Mesenchymal stem cell (in vitro differentiated cells and primary cell): ENCODE results near the gene ABCB10.
A peak's percentile ranks its signal among the peaks of the same experiment; 100 is the strongest.

Experiments
- DNase-seq: peaks from one replicate; pipeline ENCODE4 v3.0.0-alpha.2; 2013
- H2AFZ ChIP-seq: one replicate; pipeline ENCODE4 v1.6.1; 2013; ENCODE audit warnings: low read depth, mild to moderate bottlenecking, control low read depth, inconsistent platforms, low read length, moderate library complexity
- H2AK5ac ChIP-seq: 2 replicates; pipeline ENCODE4 v1.6.1; 2013; ENCODE audit warnings: low read length, moderate library complexity, mild to moderate bottlenecking, inconsistent platforms; ENCODE audit not compliant: severe bottlenecking
- H2BK120ac ChIP-seq: one replicate; pipeline ENCODE4 v1.6.1; 2013; ENCODE audit warnings: low read depth, mild to moderate bottlenecking, inconsistent platforms, low read length, moderate library complexity
- H2BK12ac ChIP-seq, 2 experiments: one replicate each; pipeline ENCODE4 v1.6.1; 2013; ENCODE audit warnings: inconsistent platforms in 2 of 2, low read length in 2 of 2, mild to moderate bottlenecking in 2 of 2, moderate library complexity in 2 of 2, control low read depth in 1 of 2
- H2BK15ac ChIP-seq: one replicate; pipeline ENCODE4 v1.6.1; 2013; ENCODE audit warnings: mild to moderate bottlenecking, low read depth, inconsistent platforms; ENCODE audit not compliant: poor library complexity, severe bottlenecking
- H2BK5ac ChIP-seq: 2 replicates; pipeline ENCODE4 v1.6.1; 2013; ENCODE audit warnings: low read depth, mild to moderate bottlenecking, low read length, control low read depth, inconsistent platforms; ENCODE audit not compliant: poor library complexity, severe bottlenecking
- H3K14ac ChIP-seq, 2 experiments: one replicate each; pipeline ENCODE4 v1.6.1; 2013; ENCODE audit warnings: inconsistent platforms in 2 of 2, low read length in 2 of 2, control low read depth in 1 of 2, mild to moderate bottlenecking in 1 of 2, moderate library complexity in 1 of 2
- H3K18ac ChIP-seq, 2 experiments: one replicate each; pipeline ENCODE4 v1.6.1; 2013; ENCODE audit warnings: inconsistent platforms in 2 of 2, low read length in 2 of 2, control low read depth in 1 of 2, low read depth in 1 of 2, mild to moderate bottlenecking in 1 of 2
- H3K23ac ChIP-seq, 2 experiments: one replicate each; pipeline ENCODE4 v1.6.1; 2013; ENCODE audit warnings: inconsistent platforms in 2 of 2, low read length in 2 of 2, mild to moderate bottlenecking in 2 of 2, moderate library complexity in 2 of 2, control low read depth in 1 of 2
- H3K27ac ChIP-seq: 2 replicates; pipeline ENCODE4 v1.5.1; 2013; ENCODE audit warnings: mild to moderate bottlenecking, moderate library complexity, low read length, control low read depth, inconsistent platforms; ENCODE audit not compliant: poor library complexity, severe bottlenecking
- H3K27me3 ChIP-seq, 2 experiments: 2 replicates each; pipeline versions ENCODE4 v1.6.1 to v1.7.0; 2013; ENCODE audit warnings: low read length in 2 of 2, mild to moderate bottlenecking in 2 of 2, moderate library complexity in 2 of 2, control low read depth in 1 of 2, inconsistent platforms in 1 of 2; ENCODE audit not compliant: control insufficient read depth in 1 of 2, insufficient read depth in 1 of 2
- H3K36me3 ChIP-seq, 2 experiments: 2 replicates each; pipeline versions ENCODE4 v1.6.1 to v1.7.0; 2013; ENCODE audit warnings: low read length in 2 of 2, control low read depth in 1 of 2, inconsistent platforms in 1 of 2, low read depth in 1 of 2, mild to moderate bottlenecking in 1 of 2; ENCODE audit not compliant: insufficient read depth in 2 of 2, control insufficient read depth in 1 of 2
- H3K4ac ChIP-seq, 2 experiments: one replicate each; pipeline ENCODE4 v1.6.1; 2013; ENCODE audit warnings: inconsistent platforms in 2 of 2, low read length in 2 of 2, mild to moderate bottlenecking in 2 of 2, moderate library complexity in 2 of 2, control low read depth in 1 of 2, low read depth in 1 of 2
- H3K4me1 ChIP-seq: 2 replicates; pipeline ENCODE4 v1.6.1; 2013; ENCODE audit warnings: low read depth, low read length, control low read depth; ENCODE audit not compliant: control insufficient read depth, insufficient read depth
- H3K4me2 ChIP-seq: 2 replicates; pipeline ENCODE4 v1.6.1; 2013; ENCODE audit warnings: low read length, mild to moderate bottlenecking, inconsistent platforms; ENCODE audit not compliant: poor library complexity, severe bottlenecking
- H3K4me3 ChIP-seq, 2 experiments: 2 replicates each; pipeline versions ENCODE4 v1.5.1 to v1.7.0; 2013; ENCODE audit warnings: low read length in 2 of 2, mild to moderate bottlenecking in 2 of 2, control low read depth in 1 of 2, low read depth in 1 of 2; ENCODE audit not compliant: insufficient read depth in 1 of 2
- H3K79me1 ChIP-seq: replicated peaks from 2 replicates; pipeline ENCODE4 v1.6.1; 2013; ENCODE audit warnings: mild to moderate bottlenecking, control low read depth, low read length, inconsistent platforms; ENCODE audit not compliant: poor library complexity, severe bottlenecking
- H3K9ac ChIP-seq: 2 replicates; pipeline ENCODE4 v1.7.0; 2013; ENCODE audit warnings: mild to moderate bottlenecking, low read length, moderate library complexity
- H3K9me3 ChIP-seq: 2 replicates; pipeline ENCODE4 v1.7.0; 2013; ENCODE audit warnings: mild to moderate bottlenecking, low read length; ENCODE audit not compliant: control insufficient read depth
- H4K8ac ChIP-seq: one replicate; pipeline ENCODE4 v1.6.1; 2013; ENCODE audit warnings: inconsistent platforms, mild to moderate bottlenecking, low read length, moderate library complexity
- H4K91ac ChIP-seq: one replicate; pipeline ENCODE4 v1.6.1; 2013; ENCODE audit warnings: mild to moderate bottlenecking, low read length, inconsistent platforms
- WGBS: methylation state at CpG from one replicate; pipeline ENCODE4 v1.1.7; 2013; ENCODE audit warnings: mixed read lengths; 5-methylcytosine and 5-hydroxymethylcytosine counted together

ABCB10 gene

DNA sequence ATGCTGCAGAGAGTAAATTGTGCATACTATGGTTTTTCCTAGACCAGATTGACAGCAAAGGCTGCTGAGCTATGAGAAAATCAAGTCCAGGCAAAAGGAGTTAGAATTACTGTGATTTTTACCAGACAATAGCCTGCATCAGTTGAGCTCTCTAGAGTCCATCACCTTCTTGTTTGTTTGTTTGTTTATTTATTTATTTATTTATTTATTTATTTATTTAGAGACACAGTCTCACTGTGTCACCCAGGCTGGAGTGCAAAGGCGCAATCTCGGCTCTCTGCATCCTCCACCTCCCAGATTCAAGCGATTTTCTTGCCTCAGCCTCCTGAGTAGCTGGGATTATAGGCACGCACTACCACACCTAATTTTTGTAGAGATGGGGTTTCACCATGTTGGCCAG, 24.2 kb upstream of the ABCB10 start:
- Histone ChIP-seq H2BK12ac (no peak overlapping the region), H3K36me3 (peaks cover 0 to under 1% of the 10 kb centered on the region in 2 experiments), H3K9me3 (no peaks in the 10 kb centered on the region), H2AFZ (no peak overlapping the region), H3K9ac (no peak overlapping the region), H3K79me1 (no peaks in the 10 kb centered on the region), H3K27me3 (no peaks in the 10 kb centered on the region), H2BK120ac (no peak overlapping the region), H2BK5ac (no peak overlapping the region), H3K4me2 (no peak overlapping the region), H4K91ac (no peak overlapping the region), H3K18ac (no peak overlapping the region), H3K14ac (no peak overlapping the region), H3K4me3 (no peak overlapping the region), H2BK15ac (no peak overlapping the region), H2AK5ac (no peak overlapping the region), H3K4ac (no peak overlapping the region), H3K23ac (no peak overlapping the region), H3K4me1 (no peaks in the 10 kb centered on the region), H3K27ac (no peak overlapping the region), H4K8ac (no peak overlapping the region)
- WGBS: 100% methylated on average over 4 of the region's 4 CpGs
- DNase-seq: no peak

DNA sequence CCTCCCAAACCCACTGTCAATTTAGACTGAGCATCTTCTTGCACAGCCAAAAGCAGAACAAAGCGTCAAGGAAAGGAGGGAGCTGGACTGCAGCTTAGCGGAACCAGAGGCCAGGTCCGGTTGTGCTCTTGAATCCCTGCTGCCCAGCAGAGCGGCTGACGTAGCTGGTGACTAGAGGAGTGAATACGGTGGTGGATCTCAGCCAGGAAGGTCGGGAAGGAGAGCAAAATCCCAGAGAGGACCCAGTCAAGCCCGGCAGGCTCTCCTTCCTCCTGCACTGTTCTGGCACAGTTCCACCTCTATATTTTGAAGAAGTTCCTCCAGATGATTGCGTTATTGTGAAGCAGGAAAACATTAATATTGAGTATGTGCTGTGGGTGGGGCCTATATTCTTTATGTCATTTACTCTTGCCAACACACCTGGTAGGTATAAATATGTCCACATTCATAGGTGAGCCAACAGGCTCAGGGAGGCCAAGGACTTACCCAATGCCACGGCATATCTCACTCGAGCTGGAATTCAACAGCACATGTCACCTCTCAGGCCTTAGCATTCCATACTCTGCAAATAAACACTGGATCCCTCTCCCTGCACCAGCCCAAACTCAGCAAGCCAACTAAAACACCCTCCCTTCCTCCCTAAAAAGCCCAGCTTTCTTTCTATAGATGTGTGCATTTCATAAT, 23.6 kb upstream of the ABCB10 start:
- H3K27ac ChIP-seq: no peak overlapping the region

DNA sequence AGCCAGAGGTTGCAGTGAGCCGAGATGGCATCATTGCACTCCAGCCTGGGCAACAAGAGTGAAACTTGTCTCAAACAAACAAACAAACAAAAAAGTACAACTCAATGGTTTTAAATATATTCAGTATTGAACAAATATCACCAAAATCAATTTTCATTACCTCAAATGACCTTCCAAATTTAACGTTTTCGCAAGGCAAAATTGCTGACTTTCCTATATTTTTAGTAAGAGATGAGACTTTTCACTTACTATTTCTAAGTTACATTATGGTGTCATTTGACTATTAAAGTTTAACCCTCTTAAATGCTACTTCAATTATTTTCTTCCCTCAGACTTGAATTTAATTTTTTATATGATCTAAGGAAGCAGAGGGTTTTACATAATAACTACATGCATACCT, 23.0 kb upstream of the ABCB10 start:
- H3K79me1 ChIP-seq: no peaks in the 10 kb centered on the region
- H4K91ac ChIP-seq: no peak overlapping the region
- no peak overlapping the region for H2BK15ac ChIP-seq
- H3K4me2 ChIP-seq: no peak overlapping the region
- H3K14ac ChIP-seq: no peak overlapping the region
- H3K27me3 ChIP-seq: no peaks in the 10 kb centered on the region
- no peak overlapping the region for H2AK5ac ChIP-seq
- no peaks in the 10 kb centered on the region for H3K4me1 ChIP-seq
- H2BK12ac ChIP-seq: no peak overlapping the region
- no CpG with 5 or more reads among the region's 3 CpGs for WGBS
- no peak overlapping the region for H3K18ac ChIP-seq
- no peak overlapping the region for H2BK5ac ChIP-seq
- H3K4ac ChIP-seq: no peak overlapping the region
- no peak overlapping the region for H3K4me3 ChIP-seq
- no peaks in the 10 kb centered on the region for H3K9me3 ChIP-seq
- DNase-seq: no peak
- no peak overlapping the region for H3K23ac ChIP-seq
- H2BK120ac ChIP-seq: no peak overlapping the region
- H2AFZ ChIP-seq: no peak overlapping the region
- H4K8ac ChIP-seq: no peak overlapping the region
- H3K36me3 ChIP-seq: no peaks in the 10 kb centered on the region
- no peak overlapping the region for H3K27ac ChIP-seq
- H3K9ac ChIP-seq: no peak overlapping the region

More for the DNA sequence above, 23.6 kb upstream of the ABCB10 start:
- no peak overlapping the region for H3K14ac ChIP-seq
- H3K9me3 ChIP-seq: no peaks in the 10 kb centered on the region
- H2AFZ ChIP-seq: no peak overlapping the region
- no peaks in the 10 kb centered on the region for H3K27me3 ChIP-seq
- no peak overlapping the region for H3K4ac ChIP-seq
- WGBS: 78% methylated on average over 9 of the region's 11 CpGs
- no peaks in the 10 kb centered on the region for H3K4me1 ChIP-seq
- no peak overlapping the region for H2BK15ac ChIP-seq
- H2BK5ac ChIP-seq: no peak overlapping the region
- H4K8ac ChIP-seq: no peak overlapping the region
- H3K4me3 ChIP-seq: no peak overlapping the region
- no peak overlapping the region for H3K9ac ChIP-seq
- H2AK5ac ChIP-seq: no peak overlapping the region
- H3K23ac ChIP-seq: no peak overlapping the region
- no peaks in the 10 kb centered on the region for H3K36me3 ChIP-seq
- no peak for DNase-seq
- H3K79me1 ChIP-seq: no peaks in the 10 kb centered on the region
- H4K91ac ChIP-seq: no peak overlapping the region
- H3K18ac ChIP-seq: no peak overlapping the region
- no peak overlapping the region for H3K4me2 ChIP-seq
- H2BK12ac ChIP-seq: no peak overlapping the region
- no peak overlapping the region for H2BK120ac ChIP-seq

DNA sequence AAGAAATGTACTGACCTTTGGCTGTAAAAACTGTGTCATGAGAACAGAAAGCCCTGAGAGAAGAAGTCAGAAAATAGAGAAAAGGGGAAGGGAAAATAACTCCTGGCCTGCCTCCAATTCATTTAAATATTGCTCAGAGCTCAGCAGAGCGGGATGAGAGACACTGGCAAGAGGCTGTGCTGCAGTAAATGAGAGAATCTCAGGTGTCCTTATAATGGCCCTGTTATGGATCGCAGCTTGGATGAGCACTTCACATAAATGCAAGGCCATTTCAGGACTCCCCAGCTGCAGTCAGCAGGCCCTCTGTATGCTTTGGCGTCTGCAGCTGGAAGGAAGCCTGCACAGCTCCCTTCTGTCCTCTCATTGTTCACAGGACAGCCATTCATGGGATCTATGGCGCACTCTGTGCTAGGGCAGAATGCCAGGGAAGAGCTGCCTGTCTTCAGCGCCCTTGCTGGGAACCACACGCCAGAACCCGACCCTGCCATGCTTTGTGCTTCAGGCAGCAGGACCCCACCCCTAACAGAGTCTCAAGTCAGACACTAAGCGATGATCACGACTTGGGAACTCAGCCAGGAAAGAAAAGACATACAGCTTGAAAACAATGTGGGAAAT, 20.7 kb upstream of the ABCB10 start:
- H3K79me1 ChIP-seq: no peaks in the 10 kb centered on the region
- H3K9ac ChIP-seq: peak overlapping the region; percentile 61
- H2BK5ac ChIP-seq: no peak overlapping the region
- peak; percentile 7 for DNase-seq
- 69% methylated on average over 9 of the region's 9 CpGs for WGBS
- no peak overlapping the region for H3K14ac ChIP-seq
- no peaks in the 10 kb centered on the region for H3K4me1 ChIP-seq
- H3K9me3 ChIP-seq: no peaks in the 10 kb centered on the region
- no peaks in the 10 kb centered on the region for H3K36me3 ChIP-seq
- no peak overlapping the region for H3K4me2 ChIP-seq
- H3K23ac ChIP-seq: no peak overlapping the region
- no peak overlapping the region for H2BK15ac ChIP-seq
- H4K8ac ChIP-seq: peak overlapping the region; percentile 47
- no peak overlapping the region for H3K27ac ChIP-seq
- H4K91ac ChIP-seq: no peak overlapping the region
- H2BK12ac ChIP-seq: no peak overlapping the region
- H2AK5ac ChIP-seq: no peak overlapping the region
- H2BK120ac ChIP-seq: no peak overlapping the region
- no peak overlapping the region for H3K4ac ChIP-seq
- no peak overlapping the region for H3K18ac ChIP-seq
- peak overlapping the region in 1 of 2 experiments; percentile 50 for H3K4me3 ChIP-seq
- H3K27me3 ChIP-seq: no peaks in the 10 kb centered on the region
- H2AFZ ChIP-seq: no peak overlapping the region
